ENCODE data around the gene PAK1.

The PAK1 gene

DNA sequence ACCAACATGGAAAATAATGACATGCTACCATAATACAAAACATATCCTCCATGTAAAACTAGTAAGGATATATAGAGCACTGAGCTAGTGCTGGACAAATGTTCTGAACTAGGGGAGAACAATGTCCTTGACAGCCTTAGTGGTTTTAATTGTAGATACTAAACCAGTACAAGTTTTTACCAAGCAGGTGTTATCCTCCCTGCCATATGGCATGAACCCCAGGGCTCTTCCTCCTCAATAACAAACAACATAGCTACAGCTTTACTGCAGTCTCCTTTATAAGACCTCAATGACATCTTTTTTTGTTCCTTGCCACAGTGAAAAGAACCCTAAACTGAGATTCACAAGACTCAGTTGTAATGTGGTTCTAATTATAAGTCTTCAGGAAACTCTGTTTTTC lies 102.2 kb downstream of the PAK1 start:
- no peak for DNase-seq (ENCODE audit: low read depth)

DNA sequence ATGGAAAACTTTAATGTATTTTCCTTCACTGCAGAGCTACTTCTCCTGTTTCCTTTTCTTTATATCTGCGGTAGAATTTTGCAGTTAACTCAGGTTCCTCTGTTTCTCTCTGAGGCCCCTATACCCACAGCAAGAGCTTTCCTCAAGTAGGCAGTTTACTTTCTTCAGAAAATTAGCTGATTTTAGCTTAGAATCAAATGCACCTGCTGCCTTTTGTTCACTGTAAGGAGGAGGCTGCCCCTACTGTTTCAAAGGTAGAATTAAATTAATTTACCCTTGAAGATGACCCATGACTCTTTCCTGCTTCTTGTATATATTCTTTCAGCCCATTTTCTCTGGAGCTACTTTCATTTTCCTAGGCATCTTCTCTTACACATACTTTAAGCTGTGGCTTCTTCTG lies 103.7 kb downstream of the PAK1 start:
- DNase-seq (ENCODE audit: low read depth) = no peak

DNA sequence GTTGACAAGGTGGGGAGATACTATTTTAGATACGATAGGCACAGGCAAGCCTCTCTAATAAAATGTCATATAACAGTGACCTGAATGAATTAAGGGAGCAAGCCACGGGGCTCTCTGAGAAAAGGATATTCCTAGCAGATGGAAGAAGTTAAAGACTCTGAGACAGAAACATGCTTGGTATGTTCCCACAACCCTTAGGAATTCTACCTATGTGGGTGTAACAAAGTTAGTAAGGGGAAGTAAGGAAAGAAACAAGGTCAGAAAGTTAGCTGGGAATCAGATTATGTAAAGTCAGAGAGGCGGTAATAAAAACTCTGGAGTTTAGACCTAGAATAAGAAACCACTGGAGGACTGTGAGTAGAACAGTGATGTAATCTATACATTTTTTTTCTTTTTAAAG lies 112.7 kb downstream of the PAK1 start:
- no peak for DNase-seq (ENCODE audit: low read depth)

DNA sequence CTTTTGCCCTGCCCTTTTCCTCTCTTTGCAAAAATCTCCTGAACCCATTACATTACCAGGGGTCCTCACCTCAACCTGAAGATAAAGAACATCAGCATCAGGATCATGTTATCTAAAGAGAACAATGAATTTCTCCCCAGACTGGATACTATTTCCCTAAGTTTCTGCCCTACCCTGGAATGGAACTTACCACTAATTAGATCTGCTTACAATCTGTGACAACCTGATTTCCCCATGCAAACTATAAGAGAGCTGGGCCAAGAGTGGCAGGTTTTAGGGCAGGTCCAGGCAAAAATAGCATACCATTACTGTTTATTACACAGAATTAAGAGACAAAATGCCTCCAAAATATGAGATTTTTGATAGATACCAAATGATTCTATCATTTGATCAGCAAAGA lies 114.4 kb downstream of the PAK1 start:
- no peak for DNase-seq (ENCODE audit: low read depth)

DNA sequence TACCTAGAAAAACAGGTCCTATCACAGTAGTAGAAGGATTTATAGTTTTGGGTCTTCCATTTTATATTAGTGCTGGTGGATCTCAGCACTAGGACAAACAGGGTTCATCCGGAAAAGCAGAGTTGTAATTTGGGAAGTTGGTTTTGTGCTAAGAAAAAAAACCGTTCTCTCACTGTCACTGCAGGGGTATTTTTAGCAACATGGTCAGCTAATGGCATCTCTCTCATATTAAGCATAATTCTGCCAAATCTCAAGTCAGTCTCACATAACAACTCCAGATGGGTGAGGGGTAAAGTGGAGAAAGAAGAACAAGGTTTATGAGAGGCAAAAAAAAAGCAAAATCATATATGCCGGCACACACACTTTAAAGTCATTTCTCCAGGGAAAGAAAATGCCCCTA lies 120.8 kb downstream of the PAK1 start:
- no peak for DNase-seq (ENCODE audit: low read depth)

DNA sequence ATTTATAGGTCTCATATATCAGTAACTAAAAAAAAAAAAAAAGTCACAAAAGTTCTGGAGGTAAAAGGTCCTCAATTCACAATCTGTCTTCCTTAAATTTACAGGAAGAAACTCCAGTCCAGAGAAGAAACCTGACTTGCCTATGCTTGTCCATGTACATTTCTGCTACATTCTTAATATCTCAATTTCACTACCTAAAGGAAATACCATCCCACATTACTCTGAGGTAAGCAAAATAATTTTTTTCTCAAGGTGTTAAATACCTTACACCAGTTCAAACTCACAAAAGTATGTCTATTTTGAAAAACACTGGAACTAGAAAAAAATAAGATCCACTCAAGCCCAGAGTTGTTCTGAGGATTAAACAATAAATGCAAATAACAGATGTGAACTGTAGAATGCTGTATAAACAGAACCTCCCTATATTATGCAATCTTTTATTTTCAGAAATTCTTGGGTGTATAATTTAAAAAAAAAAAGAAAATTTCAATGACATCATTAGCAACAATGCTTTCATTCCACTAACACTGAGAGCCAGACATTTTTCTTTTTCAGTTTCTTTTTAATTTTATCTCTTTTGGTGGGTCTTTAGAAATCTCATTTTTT lies 122.5 kb downstream of the PAK1 start:
- DNase-seq (ENCODE audit: low read depth) = no peak

DNA sequence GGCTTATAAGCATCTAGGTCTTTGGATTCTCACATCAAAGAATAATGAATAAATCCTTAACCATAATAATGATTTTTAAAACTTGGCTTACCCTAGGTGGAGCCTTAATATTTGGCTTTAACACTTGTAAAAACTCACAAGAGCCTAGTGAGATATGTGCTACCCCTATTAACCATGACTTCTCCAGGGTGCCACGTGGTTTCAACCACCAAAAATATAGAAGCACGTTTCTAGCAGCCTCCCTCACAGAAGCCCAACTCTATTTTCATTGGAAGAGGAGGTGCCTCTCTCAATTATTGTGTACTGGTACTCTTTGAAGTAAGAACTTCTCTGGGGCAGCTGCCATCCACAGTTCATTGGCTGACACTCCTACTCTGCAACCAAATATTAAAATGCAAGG lies 125.9 kb downstream of the PAK1 start:
- no peak for DNase-seq (ENCODE audit: low read depth)

DNA sequence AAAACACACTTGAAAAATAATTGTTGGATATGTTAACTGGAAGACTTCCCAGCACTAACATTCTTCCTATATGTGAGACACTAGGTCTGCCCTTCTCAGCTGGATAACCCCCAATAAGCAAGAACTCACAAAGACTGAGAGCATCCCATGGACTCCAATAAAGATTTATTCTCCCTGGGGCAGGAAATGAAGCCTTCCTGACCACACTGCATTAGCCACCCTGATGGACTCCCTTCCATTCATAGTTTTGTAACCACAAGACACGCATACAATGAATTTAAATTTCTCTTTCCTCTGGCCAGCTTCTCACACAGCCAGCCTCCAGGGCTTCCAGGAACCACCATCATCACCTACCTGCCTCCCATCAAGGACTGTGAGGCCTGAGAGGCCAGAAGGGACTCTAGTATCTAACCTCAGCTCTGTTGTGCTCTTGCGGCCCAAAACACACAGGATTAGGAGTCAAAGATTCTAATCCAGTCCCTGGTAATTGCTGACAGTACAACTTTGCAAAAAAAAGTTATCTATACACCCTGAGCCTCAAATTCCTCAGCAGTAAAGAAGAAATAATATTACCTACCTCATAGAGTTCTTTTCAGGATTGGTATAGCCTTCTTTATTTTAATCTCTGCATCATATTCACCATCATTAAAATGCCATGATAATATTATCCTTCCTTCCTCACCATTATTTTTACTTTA lies 126.8 kb downstream of the PAK1 start:
- no peak for DNase-seq (ENCODE audit: low read depth)

DNA sequence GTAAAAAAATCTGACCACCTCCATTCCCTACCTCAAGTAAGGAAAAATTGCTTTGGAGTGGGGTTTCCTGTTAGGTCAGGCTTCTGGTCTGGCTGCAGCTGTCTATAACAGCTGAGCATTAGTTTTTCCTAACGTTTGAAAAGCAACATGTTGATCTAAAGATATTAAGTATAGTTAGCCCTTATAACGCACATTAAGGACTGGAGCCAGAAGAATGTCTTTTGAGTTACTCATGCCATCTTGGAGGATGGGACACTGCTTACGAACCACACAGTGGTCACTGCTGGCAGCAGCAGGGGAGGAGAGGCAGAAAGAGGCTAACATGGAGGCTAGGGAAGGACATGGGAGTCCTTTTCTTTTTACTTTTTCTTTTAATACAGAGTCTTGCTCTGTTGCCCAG lies 128.3 kb downstream of the PAK1 start:
- no peak for DNase-seq (ENCODE audit: low read depth)

DNA sequence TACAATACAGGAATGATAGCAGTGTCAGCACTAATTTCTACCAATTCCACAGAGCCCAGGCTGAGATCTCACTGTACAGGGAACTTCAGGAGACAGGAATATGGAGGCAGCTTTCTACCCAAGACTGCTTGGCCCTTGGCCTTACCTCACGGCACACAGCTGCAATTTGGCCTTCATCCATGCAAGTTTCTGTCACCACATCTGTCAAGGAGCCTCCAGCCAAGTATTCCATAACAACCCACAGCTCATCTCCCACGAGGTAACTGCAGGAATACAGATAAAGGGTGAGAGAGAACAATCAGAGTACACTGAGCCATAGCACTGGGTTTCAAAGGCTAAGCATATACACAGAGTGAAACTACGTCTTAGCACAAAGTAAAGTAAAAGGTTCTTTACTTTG lies 133.4 kb downstream of the PAK1 start:
- DNase-seq (ENCODE audit: low read depth) = no peak

DNA sequence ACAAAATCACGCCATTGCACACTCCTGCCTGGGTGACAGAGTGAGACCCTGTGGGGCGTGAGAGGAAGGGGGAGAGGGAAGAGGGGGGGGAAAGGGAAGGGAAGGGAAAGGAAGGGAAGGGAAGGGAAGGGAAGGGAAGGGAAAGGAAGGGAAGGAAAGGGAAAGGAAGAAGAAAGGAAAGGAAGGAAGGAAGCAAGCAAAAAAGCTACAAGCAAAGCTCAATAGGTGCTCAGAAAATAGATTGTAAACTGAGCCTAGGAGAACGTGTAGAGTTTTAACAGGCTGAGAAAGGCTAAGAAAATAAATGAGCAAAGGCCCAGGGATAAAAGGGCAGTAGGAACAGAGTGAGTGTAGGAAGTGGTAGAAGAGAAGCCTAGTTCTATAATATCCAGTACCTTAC lies 141.6 kb downstream of the PAK1 start:
- no peak for DNase-seq (ENCODE audit: low read depth)

DNA sequence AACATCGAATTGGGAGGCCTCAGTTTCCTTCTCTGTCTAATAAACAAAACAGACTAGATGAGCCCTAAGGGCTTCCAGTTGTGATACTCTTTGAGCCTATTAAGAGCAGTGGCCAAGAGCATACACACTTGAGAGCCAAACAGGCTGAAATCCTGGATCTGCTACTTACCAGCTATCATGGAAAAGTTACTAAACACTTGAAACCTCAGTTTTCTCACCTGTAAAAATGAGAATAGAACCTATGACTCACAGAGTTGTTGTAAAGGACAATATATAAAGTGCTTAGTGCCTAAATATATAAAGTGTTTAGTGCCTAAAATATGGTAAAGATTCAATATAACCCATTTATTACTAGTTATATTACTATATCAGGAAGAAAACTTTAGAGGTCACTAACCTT lies 148.7 kb downstream of the PAK1 start:
- DNase-seq (ENCODE audit: low read depth) = no peak

DNA sequence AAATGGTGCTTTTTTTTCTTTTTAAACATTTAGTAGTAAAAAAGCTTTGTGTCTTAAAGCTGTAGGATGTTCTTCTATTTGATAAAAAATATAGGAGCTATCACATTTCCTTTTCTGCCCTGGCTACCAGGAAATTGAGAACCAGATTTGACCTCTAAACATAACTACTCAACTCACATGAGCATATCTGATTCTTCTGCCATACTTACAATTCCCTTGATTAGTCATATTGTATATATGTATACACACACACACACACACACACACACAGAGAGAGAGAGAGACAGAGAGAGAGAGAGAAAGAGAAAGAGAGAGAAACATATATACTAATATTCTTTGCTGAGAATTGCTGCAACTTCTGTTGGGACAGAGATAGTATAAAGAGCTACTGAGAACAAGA lies 149.4 kb downstream of the PAK1 start:
- no peak for DNase-seq (ENCODE audit: low read depth)

DNA sequence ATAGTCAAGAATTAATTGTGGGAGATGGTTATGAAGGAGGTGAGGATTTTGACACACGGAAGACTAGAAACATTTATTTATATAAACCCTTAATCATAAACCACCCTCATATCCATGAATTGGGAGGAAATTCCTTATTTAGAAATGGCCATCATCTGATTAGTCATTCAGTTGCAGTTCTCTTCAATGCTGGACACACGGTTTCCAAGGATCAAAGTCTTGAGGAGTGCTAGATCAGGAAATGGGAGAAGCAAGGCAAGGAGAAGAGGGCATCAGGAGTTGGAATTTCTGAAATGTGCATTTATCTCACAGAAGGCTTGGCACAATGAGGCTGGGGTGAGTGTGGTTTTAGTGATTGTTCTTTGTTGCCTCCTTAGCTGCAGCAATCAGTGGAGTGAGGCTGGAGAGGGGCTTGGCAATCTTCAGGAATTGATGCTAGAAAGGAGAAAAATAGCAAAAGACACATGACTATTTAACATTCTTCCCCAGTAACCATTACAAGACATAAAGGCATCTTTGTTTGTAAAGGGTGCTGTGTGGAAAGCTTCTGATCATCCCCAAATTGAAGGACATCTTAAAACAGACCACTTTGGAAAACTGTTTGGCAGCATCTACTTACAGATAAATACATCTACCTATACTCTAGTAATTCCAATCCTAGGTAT lies 150.8 kb downstream of the PAK1 start:
- DNase-seq (ENCODE audit: low read depth) = no peak

DNA sequence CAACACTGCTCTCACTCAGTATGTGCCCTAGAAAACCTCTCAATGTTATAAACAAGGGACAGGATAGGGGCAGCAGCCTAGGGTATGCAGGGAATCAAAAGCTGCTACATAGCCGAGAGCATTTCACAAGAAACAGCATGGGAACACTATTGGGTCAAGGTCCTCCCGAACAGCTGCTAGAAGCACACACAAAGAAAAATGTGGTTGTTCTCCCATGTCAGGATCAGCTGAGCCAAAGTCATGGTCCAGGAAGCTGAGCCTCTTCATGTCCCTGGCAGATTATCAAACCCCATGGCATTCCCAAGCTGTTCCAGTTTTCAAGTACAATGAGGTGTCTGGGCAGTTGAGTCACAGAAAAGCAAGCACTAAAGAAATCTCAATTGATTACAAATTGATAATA lies 151.4 kb downstream of the PAK1 start:
- no peak for DNase-seq (ENCODE audit: low read depth)

DNA sequence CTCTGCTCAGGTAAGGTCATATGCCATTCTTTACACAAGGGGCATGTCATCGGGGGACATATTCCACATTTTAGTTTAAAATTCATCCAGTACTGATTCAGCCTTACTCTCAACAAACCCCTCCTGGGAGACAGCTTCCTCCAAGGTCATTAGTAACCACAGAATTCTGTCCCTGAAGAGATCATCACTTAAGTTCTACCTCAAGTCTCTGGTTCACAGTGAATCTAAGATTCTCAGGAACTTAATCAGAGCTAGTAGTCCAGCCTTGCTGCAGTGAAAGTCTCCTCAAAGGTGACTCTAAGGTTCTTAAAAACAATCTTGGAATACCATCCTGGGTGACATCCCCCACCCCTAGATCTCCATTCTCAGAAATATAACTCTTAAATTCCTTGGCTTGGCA lies 153.5 kb downstream of the PAK1 start:
- no peak for DNase-seq (ENCODE audit: low read depth)

DNA sequence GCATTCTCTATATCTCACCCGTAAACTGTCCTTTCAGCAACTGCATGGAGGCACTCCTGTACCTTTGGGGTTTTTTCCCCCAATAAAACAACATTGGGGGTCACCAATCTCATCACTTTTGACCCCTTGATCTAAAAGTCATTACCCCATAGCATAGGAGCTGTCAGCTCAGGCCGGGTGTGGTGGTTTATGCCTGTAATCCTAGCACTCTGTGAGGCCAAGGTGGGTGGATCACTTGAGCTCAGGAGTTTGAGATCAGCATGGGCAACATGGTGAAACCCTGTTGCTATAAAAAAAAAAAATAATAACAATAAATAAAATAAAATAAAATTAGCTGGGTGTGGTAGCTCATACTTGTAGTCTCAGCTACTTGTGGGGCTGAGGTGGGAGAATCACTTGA lies 155.3 kb downstream of the PAK1 start:
- DNase-seq (ENCODE audit: low read depth) = no peak

DNA sequence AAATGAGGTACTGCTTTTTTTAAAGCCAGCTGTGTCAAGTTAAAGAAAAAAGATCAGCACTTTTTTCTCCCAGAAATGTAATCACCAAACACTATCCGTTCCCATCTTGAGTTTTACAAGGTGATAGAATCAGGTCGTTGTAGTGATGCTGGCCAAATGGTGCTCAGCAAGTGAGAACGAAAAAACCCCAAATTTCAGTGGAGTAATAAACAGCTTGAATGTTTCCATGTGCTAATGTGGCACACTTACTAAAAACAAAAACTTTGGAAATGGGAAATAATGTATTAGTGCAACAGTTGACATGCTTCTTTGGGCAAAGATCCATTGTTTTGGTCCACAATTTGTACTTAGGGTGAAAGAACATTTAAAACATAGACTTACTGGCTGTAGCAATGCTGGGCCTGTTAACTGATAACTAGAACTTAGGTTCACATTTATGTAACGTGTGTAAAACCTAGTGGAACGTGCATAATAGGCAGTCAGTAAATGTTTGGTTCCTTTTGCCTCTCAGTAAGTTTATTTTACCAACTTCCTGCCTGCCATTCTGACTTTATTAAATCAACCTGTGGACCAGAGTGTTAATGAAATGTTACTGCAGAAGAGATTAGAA lies 157.1 kb downstream of the PAK1 start:
- no peak for DNase-seq (ENCODE audit: low read depth)

DNA sequence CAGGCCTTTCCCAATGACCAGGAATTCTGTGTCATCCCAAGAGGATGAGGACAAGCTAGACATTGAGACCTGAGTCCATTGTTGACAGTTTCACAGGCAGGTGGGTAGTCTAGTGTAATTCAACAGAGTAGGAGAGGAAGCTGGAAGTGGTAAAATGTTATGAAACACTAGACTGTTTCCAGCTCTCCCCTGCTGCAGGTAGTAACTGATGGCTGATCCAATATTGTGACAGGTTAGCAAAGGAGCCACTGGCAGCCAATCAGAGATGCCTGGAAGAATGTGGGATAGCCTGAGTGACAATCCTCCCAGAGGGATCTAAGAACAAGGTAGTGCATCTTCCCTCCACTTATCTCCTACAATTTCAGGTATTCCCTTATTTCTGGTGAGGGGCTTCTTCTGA lies 161.8 kb downstream of the PAK1 start:
- DNase-seq (ENCODE audit: low read depth) = no peak

DNA sequence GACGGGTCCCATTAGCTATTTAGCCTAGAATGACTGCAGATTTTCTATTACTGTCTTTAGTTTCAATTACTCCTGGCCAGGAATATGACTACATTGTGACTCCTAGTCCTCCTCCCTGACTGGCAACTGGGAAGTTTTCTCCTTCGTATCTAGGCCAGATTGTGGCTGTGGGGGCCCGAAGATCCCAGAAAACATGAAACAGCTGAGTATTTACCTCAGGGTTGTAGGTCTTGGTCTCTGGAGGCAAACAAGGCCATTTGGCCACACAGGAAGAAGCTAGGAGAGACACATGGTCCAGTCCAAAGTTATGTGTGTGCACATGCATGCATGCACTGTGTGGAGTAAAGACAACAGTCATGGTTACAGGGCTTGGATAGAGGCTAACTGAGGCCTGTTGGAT lies 162.2 kb downstream of the PAK1 start:
- DNase-seq (ENCODE audit: low read depth) = no peak

DNA sequence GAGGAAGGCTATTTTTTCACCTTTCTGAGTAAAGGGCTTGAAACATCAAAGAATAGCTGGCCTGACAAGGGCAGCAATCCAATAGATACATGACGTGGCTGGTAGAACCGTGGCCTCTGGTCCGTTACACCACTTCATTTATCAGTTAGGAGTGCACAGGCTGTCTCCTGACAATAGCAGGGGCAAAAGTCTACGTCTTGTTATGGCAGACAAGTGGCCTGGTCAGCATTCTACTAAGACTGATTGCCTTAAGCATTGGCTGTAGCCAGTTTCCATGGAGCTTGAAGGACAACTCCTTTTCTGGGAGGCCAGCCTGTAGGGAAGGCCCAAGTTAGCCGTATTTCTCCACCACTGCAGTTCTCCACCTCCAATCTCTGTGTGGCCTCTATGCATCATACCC lies 163.2 kb downstream of the PAK1 start:
- no peak for DNase-seq (ENCODE audit: low read depth)

DNA sequence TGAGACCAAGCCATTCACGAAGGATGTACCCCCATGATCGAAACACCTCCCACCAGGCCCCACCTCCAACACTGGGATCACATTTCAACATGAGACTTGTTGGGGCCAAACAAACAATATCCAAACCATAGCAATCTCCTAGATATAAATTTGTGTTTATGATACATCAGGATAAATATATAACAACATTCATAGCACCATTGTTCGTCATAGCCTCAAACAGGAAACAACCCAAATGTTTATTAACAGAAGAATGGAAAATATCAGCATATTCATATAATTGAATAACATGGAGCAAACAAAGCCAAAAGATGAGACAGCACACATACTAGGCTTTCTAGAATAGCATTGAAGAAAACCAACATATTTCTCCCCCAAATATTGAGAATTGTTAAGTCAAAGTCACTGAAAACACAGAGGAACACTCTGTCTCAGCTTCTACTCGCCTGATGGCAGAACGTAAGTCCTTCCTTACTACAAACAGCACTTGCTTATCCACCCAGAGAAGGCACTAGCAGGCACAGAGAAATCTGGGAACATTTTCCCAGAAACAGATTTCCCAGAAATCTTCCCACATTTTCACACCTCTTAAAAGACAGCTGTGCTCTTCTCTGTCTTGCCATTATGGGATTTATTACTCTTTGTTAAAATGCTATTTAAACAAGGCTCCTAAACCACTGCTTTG lies 164.4 kb downstream of the PAK1 start:
- no peak for DNase-seq (ENCODE audit: low read depth)

DNA sequence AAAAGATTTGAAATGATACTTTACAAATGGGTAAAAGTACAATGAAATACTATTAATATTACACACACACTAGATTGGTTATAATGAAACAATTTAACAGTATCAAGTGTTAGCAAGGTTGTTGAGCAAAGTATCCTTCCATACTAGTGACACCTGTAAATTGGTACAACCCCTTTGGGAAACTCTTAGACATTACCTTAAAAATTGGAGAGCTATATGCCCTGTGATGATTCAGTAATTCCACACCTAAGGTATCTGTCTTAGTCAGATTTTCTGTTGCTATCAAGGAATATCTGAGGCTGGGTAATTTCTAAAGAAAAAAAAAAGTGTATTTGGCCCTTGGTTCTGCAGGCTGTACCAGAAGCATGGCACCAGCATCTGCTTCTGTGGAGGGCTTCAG lies 165.1 kb downstream of the PAK1 start:
- DNase-seq (ENCODE audit: low read depth) = no peak
